HG03060 (cell line): ENCODE data around the gene SLC22A1.

Experiments
- ATAC-seq: cut with Tn5 transposase; IDR thresholded peaks from one replicate; pipeline ENCODE4 v1.9.1; 2021; ENCODE audit warnings: low read depth, moderate number of reproducible peaks; ENCODE audit not compliant: unreplicated experiment

Gene SLC22A1

GRCh38 chr6:160167604-160168399 lies 46.2 kb downstream of the SLC22A1 start:
- no peak for ATAC-seq

GRCh38 chr6:160170018-160170680 lies 48.5 kb downstream of the SLC22A1 start:
- ATAC-seq, result no peak

GRCh38 chr6:160172704-160173103 lies 51.1 kb downstream of the SLC22A1 start:
- ATAC-seq, result no peak

GRCh38 chr6:160173806-160174527 lies 52.4 kb downstream of the SLC22A1 start:
- ATAC-seq, result no peak

DNA sequence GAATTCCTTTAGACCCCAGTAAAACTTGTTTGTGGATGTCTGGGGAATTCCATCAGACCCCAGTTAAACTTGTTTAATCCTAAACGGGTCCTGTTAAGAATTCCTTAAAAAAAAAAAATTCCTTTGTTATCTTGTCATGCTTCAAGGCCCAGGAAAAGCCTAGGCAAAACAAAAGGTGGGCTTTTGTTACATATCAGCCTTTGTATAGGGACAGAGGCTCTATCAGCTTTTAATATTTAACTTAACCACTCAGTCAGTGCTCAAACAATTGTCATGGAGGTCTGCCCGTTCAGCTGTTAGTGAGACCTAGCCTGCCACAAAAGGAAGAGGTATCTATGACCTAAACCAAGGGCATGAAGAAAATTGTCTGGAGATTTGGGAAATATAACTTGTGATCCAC lies 53.1 kb downstream of the SLC22A1 start:
- no peak for ATAC-seq

- no peak for ATAC-seq
These were observed 55.6 kb downstream of the SLC22A1 start for GRCh38 chr6:160177220-160177619.

DNA sequence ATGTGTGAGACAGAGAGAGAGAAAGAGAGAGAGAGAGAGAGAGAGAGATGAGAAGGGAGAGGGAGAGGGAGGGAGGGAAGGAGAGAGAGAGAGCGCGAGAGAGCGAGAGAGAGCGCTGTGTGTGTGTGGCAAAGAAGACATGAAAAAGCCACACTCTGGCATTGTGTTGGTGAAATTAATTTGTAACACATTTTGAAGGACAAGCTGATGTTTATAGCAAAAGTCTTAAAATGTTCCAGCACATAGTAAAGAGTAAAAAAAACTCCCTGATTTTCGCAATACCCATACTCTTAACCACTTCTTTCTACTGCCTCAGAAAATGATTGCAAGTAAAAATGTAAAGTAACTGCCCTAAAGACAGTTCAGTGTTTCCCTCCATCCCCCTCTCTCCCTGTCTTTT lies 56.7 kb downstream of the SLC22A1 start:
- no peak for ATAC-seq

DNA sequence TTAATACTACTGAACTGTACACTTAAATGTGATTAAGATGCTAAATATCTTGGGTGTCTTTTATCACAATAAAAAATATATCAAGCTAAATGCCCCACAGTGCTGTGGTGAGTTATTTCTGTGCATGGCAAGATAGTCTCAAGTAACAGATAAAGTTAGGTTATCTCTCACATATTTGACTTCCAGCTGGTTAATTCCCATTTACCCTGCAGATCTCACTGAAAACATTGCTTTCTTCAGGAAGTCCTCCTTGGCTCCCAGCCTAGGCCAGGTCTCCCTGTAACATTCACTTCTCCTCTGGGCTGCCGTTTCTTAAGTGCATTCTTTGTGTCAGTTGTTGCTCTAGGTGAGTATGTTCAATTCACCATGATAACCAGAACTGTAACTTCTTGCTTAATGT lies 59.1 kb downstream of the SLC22A1 start:
- no peak for ATAC-seq

- ATAC-seq, result no peak
These were observed 67.2 kb downstream of the SLC22A1 start for GRCh38 chr6:160188773-160189172.

- no peak for ATAC-seq
These were observed 68.5 kb downstream of the SLC22A1 start for GRCh38 chr6:160190081-160190480.

GRCh38 chr6:160190973-160191372 lies 69.4 kb downstream of the SLC22A1 start:
- ATAC-seq, result no peak

- no peak for ATAC-seq
These were observed 71.2 kb downstream of the SLC22A1 start for GRCh38 chr6:160192840-160193239.

DNA sequence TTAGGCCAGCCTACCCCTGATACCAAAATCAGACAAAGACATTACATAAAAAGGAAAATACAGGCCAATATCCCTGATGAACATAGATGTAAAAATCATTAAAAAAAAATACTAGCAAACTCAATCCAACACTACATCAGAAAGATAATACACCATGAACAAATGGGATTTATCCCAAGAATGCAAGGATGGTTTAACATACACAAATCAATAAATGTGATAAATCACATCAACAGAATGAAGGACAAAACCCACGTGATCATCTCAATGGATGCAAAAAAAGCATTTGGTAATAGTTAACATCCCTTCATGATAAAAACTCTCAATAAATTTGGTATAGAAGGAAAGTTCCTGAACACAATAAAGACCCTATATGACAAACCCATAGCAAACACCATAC lies 73.2 kb downstream of the SLC22A1 start:
- no peak for ATAC-seq

- no peak for ATAC-seq
These were observed 76.0 kb downstream of the SLC22A1 start for GRCh38 chr6:160197662-160198061.

GRCh38 chr6:160198606-160199211 lies 77.1 kb downstream of the SLC22A1 start:
- ATAC-seq, result peak; percentile 74

GRCh38 chr6:160201061-160201460 lies 79.4 kb downstream of the SLC22A1 start:
- ATAC-seq, result no peak

DNA sequence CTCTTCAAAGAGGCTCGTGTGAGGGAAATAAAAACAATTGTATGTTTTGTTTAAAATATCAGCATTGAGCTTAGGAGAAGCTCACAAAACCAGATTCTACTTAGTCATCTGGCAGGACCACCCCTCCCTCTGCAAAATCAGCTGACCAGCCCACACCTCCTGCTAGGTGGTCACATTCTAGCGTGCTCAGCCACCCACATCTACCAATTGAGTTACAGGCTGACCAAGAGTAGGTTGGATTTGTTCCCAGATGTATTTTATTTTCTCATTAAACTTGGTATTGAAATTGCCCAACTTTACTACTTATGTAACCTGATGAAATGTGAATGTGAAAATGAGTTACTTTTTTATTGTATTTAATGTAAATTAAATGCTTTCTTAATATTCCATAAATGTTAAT lies 80.8 kb downstream of the SLC22A1 start:
- ATAC-seq, result no peak

GRCh38 chr6:160203076-160203475 lies 81.5 kb downstream of the SLC22A1 start:
- ATAC-seq, result no peak

DNA sequence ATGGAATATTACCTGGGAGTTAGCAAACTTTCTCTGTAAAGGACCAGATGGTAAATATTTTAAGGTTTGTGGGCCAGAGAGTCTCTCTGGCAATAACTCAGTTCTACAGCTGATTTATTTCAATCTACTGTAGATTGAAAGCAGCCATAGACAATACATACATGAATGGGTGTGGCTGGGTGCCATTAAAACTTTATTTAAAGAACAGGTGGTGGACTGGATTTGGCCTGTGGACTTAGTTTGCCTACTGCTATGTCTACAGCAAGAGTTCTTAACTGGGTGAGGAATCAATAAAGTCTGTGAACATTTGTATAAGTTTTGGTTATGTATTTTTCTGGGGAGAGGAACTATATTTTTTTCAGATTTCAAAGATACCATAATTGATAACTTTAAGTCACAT lies 81.9 kb downstream of the SLC22A1 start:
- no peak for ATAC-seq

GRCh38 chr6:160203953-160204352 lies 82.3 kb downstream of the SLC22A1 start:
- ATAC-seq, result no peak

DNA sequence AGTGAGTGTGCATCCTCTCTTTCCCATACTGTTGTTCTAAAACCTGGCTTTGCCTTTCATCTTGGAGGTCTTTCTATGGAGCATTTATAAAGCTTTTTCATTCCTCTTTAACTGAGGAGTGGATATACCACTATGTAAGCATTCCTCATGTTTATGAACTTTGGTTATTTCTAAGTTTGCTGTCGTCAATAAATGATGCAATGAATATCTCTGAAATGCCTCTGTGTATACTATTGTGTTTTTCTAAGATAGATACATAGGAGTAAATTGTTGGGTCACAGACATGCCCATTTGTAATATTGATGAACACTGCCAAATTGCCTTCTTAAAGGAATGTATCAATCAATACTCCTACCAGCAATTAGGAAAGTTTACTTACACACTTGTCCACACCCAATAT lies 83.1 kb downstream of the SLC22A1 start:
- no peak for ATAC-seq
